Uterus (tissue), 4 donors: Measurements from ENCODE around the gene IL6R. TPM values are rescaled to one million over a fixed set of nuclear protein-coding genes. Genes with fewer than 3 reads are reported as not detected.

Source experiments
- DNase-seq, 2 donors: peaks; one replicate each; pipeline ENCODE4 v3.0.0-alpha.2; 2019 to 2020
- H3K27ac ChIP-seq, 2 donors: fragments of 200-600 bp; sonication (generic); 1 replicate in 1 of 2; 2 replicates in 1 of 2; pipeline ENCODE4 v1.5.1; 2016 to 2018
- H3K27me3 ChIP-seq, 2 donors: fragments of 200-600 bp; sonication (generic); one replicate each; pipeline ENCODE4 v1.5.1; 2018 to 2019; ENCODE audit warnings: control low read depth in 1 of 2
- H3K36me3 ChIP-seq, 2 donors: fragments of 200-600 bp; sonication (generic); one replicate each; pipeline ENCODE4 v1.5.1; 2019; ENCODE audit warnings: control low read depth in 1 of 2
- H3K4me1 ChIP-seq, 2 donors: fragments of 200-600 bp; sonication (generic); one replicate each; pipeline ENCODE4 v1.5.1; 2018 to 2019; ENCODE audit warnings: control low read depth in 1 of 2
- H3K4me3 ChIP-seq, 2 donors: fragments of 200-600 bp; sonication (generic); 1 replicate in 1 of 2; 2 replicates in 1 of 2; pipeline ENCODE4 v1.5.1; 2018 to 2019; ENCODE audit warnings: mild to moderate bottlenecking in 1 of 2
- H3K9me3 ChIP-seq, 2 donors: fragments of 200-600 bp; sonication (generic); one replicate each; pipeline ENCODE4 v1.5.1; 2019; ENCODE audit warnings: control low read depth in 1 of 2
- POLR2A ChIP-seq, 2 donors: fragments of 450-650 bp; IDR thresholded peaks; one replicate each; pipeline ENCODE4 v1.6.1; 2016; ENCODE audit warnings: antibody characterized with exemption in 2 of 2, mild to moderate bottlenecking in 1 of 2, moderate library complexity in 1 of 2
- intact Hi-C: fragments of 100-400 bp; cut with DNase I; formaldehyde crosslinking; loops from one replicate; pipeline ENCODE4 v1.15.1; 2023; ENCODE audit warnings: low total_unique reads
- total RNA-seq, 4 donors: library from RNA; depleted of rRNA in 3 of 4; stranded (reverse); fragments of >200 nt in 3 of 4; gene quantifications; one replicate each; pipeline versions ENCODE4 v1.1.0 to v1.2.4, GENCODE V29; 2014 to 2023
- TF ChIP-seq, protein P1 (sequence below), 4 experiments: fragments of 200-600 bp in 2 of 4; fragments of 450-650 bp in 2 of 4; sonication (generic) in 2 of 4; IDR thresholded peaks; one replicate each; pipeline ENCODE4 v1.5.1; 2016 to 2019; ENCODE audit warnings: antibody characterized with exemption in 4 of 4, mild to moderate bottlenecking in 2 of 4, moderate library complexity in 1 of 4
- donor health status: DM: yes; HTN: yes; CAD: no.

The IL6R gene
- total RNA-seq, 4 donors from 2014 or later = 9.7 to 28.2 (median 17.1) TPM

- Histone ChIP-seq H3K9me3 (no peaks in the 10 kb centered on the region), H3K27me3 (no peaks in the 10 kb centered on the region), H3K36me3 (no peaks in the 10 kb centered on the region), H3K4me3 (no peak overlapping the region), H3K4me1 (no peaks in the 10 kb centered on the region), H3K27ac (no peak overlapping the region)
- intact Hi-C loops = no loop called here
- TF ChIP-seq, protein P1, sequence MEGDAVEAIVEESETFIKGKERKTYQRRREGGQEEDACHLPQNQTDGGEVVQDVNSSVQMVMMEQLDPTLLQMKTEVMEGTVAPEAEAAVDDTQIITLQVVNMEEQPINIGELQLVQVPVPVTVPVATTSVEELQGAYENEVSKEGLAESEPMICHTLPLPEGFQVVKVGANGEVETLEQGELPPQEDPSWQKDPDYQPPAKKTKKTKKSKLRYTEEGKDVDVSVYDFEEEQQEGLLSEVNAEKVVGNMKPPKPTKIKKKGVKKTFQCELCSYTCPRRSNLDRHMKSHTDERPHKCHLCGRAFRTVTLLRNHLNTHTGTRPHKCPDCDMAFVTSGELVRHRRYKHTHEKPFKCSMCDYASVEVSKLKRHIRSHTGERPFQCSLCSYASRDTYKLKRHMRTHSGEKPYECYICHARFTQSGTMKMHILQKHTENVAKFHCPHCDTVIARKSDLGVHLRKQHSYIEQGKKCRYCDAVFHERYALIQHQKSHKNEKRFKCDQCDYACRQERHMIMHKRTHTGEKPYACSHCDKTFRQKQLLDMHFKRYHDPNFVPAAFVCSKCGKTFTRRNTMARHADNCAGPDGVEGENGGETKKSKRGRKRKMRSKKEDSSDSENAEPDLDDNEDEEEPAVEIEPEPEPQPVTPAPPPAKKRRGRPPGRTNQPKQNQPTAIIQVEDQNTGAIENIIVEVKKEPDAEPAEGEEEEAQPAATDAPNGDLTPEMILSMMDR (IDR thresholded peaks at IDR 0.05) = no peak
- no peak for TF ChIP-seq POLR2A (IDR thresholded peaks at IDR 0.05)
- no peak for DNase-seq
Observed at GRCh38 chr1:154474802-154475201, 69.7 kb downstream of the IL6R start.

- Histone ChIP-seq H3K36me3 (no peaks in the 10 kb centered on the region), H3K27ac (no peak overlapping the region), H3K4me3 (no peak overlapping the region), H3K9me3 (no peaks in the 10 kb centered on the region), H3K4me1 (no peaks in the 10 kb centered on the region), H3K27me3 (no peaks in the 10 kb centered on the region)
- no peak for DNase-seq
- no peak for TF ChIP-seq POLR2A (IDR thresholded peaks at IDR 0.05)
- TF ChIP-seq, protein P1 (IDR thresholded peaks at IDR 0.05) = no peak
- intact Hi-C loops = no loop called here
Observed at GRCh38 chr1:154476791-154477190, 71.6 kb downstream of the IL6R start.

DNA sequence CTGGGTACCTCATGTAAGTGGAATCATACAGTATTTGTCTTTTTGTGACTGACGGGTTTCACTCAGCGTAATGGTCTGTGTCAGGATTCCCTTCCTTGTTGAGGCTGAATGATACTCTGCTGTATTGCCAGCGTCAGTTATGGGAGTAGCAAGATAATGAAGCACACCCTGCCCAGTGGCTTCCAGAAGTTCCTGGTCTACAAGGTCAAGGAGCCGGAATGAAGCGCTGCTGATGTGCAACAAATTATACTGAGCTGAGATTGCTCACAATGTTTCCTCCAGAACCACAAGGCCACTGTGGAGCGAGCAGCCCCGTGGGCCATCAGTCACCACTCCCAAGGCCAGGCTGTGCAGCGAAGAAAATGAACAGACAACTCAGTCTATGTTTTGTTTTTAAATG, 72.9 kb downstream of the IL6R start:
- no peaks in the 10 kb centered on the region for H3K36me3 ChIP-seq
- H3K4me1 ChIP-seq = no peaks in the 10 kb centered on the region
- no peaks in the 10 kb centered on the region for H3K27me3 ChIP-seq
- no peak overlapping the region for H3K4me3 ChIP-seq
- no peak for DNase-seq
- no peaks in the 10 kb centered on the region for H3K9me3 ChIP-seq
- TF ChIP-seq, protein P1 (IDR thresholded peaks at IDR 0.05) = no peak
- no peak for TF ChIP-seq POLR2A (IDR thresholded peaks at IDR 0.05)
- intact Hi-C loops = no loop called here
- no peak overlapping the region for H3K27ac ChIP-seq

DNA sequence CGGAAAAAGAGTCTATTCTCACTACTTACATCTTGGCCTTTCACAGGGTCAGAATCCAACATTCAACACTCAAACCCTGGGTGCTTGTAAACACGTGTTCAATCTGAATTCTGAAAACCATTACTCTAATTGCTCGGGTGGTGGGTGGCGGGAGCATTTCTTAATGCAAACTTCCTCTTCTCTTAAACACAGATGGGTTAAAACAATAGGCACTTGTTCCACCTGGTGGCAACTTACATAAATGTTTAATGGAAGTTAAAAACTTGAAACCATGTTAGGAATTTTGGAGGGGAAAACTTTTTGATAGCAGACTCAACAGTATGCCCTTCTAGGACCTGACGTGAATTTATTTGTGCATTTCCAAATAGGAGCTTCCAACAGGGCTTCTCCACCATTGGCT, 73.5 kb downstream of the IL6R start:
- Histone ChIP-seq H3K4me1 (no peaks in the 10 kb centered on the region), H3K9me3 (no peaks in the 10 kb centered on the region), H3K27ac (no peak overlapping the region), H3K4me3 (no peak overlapping the region), H3K36me3 (no peaks in the 10 kb centered on the region), H3K27me3 (no peaks in the 10 kb centered on the region)
- no peak for DNase-seq
- intact Hi-C loops = no loop called here
- no peak for TF ChIP-seq POLR2A (IDR thresholded peaks at IDR 0.05)
- TF ChIP-seq, protein P1 (IDR thresholded peaks at IDR 0.05) = no peak

GRCh38 chr1:154479764-154480421, 74.8 kb downstream of the IL6R start:
- Histone ChIP-seq H3K4me3 (no peak overlapping the region), H3K9me3 (no peaks in the 10 kb centered on the region), H3K27me3 (no peaks in the 10 kb centered on the region), H3K36me3 (no peaks in the 10 kb centered on the region), H3K27ac (peak overlapping the region in 1 of 2 donors; percentile 39), H3K4me1 (no peaks in the 10 kb centered on the region)
- no peak for TF ChIP-seq POLR2A (IDR thresholded peaks at IDR 0.05)
- TF ChIP-seq, protein P1 (IDR thresholded peaks at IDR 0.05) = peak; percentile 87 to 98 (median 95)
- intact Hi-C loops = loop anchor here (5.0 kb wide), 1 partner anchor 62 kb away; no protein-coding TSS in a partner anchor
- peak; percentile 69 to 77 for DNase-seq
